GM23338 (cell line): ENCODE data around the gene ZNF280D. TPM values are rescaled to one million over a fixed set of nuclear protein-coding genes. Genes with fewer than 3 reads are reported as not detected.
"Not testable (repeated sequence)": the region's sequence is repeated elsewhere in the genome, so short reads cannot be mapped to it uniquely, and the experiment has no call there.

Source experiments
- ATAC-seq: fragments of 200-7000 bp; cut with Tn5 transposase; 3 replicates; pipeline ENCODE4 v1.9.1; 2020
- DNase-seq: peaks from one replicate; pipeline ENCODE4 v3.0.0-alpha.2; 2015; ENCODE audit warnings: low spot score
- H2AFZ ChIP-seq: fragments of 200-600 bp; sonication (generic); 2 replicates; pipeline ENCODE4 v1.8.0; 2016; ENCODE audit warnings: antibody characterized with exemption, mild to moderate bottlenecking, moderate library complexity
- H3F3A ChIP-seq: fragments of 200-600 bp; sonication (generic); replicated peaks from 2 replicates; pipeline ENCODE4 v1.8.0; 2017; ENCODE audit warnings: antibody characterized with exemption, mixed run types, low read depth
- H3K27ac ChIP-seq: fragments of 200-600 bp; sonication (generic); 2 replicates; pipeline ENCODE4 v1.6.1; 2016; ENCODE audit warnings: low read depth
- H3K27me3 ChIP-seq: fragments of 200-600 bp; sonication (generic); 2 replicates; pipeline ENCODE4 v1.8.0; 2016; ENCODE audit warnings: mild to moderate bottlenecking, mixed run types, moderate library complexity; ENCODE audit not compliant: insufficient read depth
- H3K36me3 ChIP-seq: fragments of 200-600 bp; sonication (generic); 2 replicates; pipeline ENCODE4 v1.8.0; 2016; ENCODE audit warnings: mild to moderate bottlenecking; ENCODE audit not compliant: insufficient read depth
- H3K4me1 ChIP-seq: fragments of 200-600 bp; sonication (generic); 2 replicates; pipeline ENCODE4 v1.8.0; 2016; ENCODE audit warnings: mild to moderate bottlenecking, moderate library complexity; ENCODE audit not compliant: insufficient read depth
- H3K4me2 ChIP-seq: fragments of 200-600 bp; sonication (generic); 2 replicates; pipeline ENCODE4 v1.7.1; 2017; ENCODE audit warnings: mixed run types
- H3K4me3 ChIP-seq: fragments of 200-600 bp; sonication (generic); 2 replicates; pipeline ENCODE4 v1.6.1; 2016; ENCODE audit warnings: mixed run types
- H3K79me2 ChIP-seq: fragments of 200-600 bp; sonication (generic); replicated peaks from 2 replicates; pipeline ENCODE4 v1.8.0; 2017; ENCODE audit warnings: mild to moderate bottlenecking; ENCODE audit not compliant: insufficient read depth
- H3K9me2 ChIP-seq: fragments of 200-600 bp; sonication (generic); 2 replicates; pipeline ENCODE4 v1.8.0; 2017; ENCODE audit not compliant: insufficient read depth
- H4K20me1 ChIP-seq: fragments of 200-600 bp; sonication (generic); replicated peaks from 2 replicates; pipeline ENCODE4 v1.8.0; 2017; ENCODE audit warnings: mild to moderate bottlenecking; ENCODE audit not compliant: insufficient read depth
- H3K27ac Mint-ChIP-seq: 2 replicates; pipeline ENCODE4 v1.8.0; 2020; ENCODE audit warnings: inconsistent platforms, mild to moderate bottlenecking, moderate library complexity, mixed read lengths
- H3K27me3 Mint-ChIP-seq: 3 replicates; pipeline ENCODE4 v1.8.0; 2022; ENCODE audit warnings: low read depth, mild to moderate bottlenecking, moderate library complexity, mixed read lengths, inconsistent platforms; ENCODE audit not compliant: insufficient read depth, poor library complexity
- H3K36me3 Mint-ChIP-seq: 3 replicates; pipeline ENCODE4 v1.8.0; 2021; ENCODE audit warnings: low read depth, mild to moderate bottlenecking, inconsistent platforms, moderate library complexity, mixed read lengths
- H3K4me1 Mint-ChIP-seq: 3 replicates; pipeline ENCODE4 v1.8.0; 2020; ENCODE audit warnings: mild to moderate bottlenecking, inconsistent platforms, mixed read lengths
- H3K4me3 Mint-ChIP-seq: 3 replicates; pipeline ENCODE4 v1.8.0; 2021; ENCODE audit warnings: moderate library complexity, mild to moderate bottlenecking, inconsistent platforms, mixed read lengths
- H3K9me3 Mint-ChIP-seq: 3 replicates; pipeline ENCODE4 v1.8.0; 2020; ENCODE audit warnings: moderate library complexity, mild to moderate bottlenecking, inconsistent platforms, mixed read lengths
- CREB1 ChIP-seq: fragments of 250-450 bp; sonication (Bioruptor Pico); IDR thresholded peaks from 2 replicates; pipeline ENCODE4 v1.5.0; 2020; ENCODE audit warnings: low read depth, mild to moderate bottlenecking, moderate library complexity
- EZH2 ChIP-seq: fragments of 200-600 bp; sonication (generic); IDR thresholded peaks from one replicate; pipeline ENCODE4 v1.8.0; 2017; ENCODE audit warnings: antibody characterized with exemption, mild to moderate bottlenecking, low read depth; ENCODE audit not compliant: unreplicated experiment
- EZH2phosphoT487 ChIP-seq: fragments of 200-600 bp; sonication (generic); IDR thresholded peaks from one replicate; pipeline ENCODE4 v1.8.1; 2018; ENCODE audit warnings: antibody characterized with exemption; ENCODE audit not compliant: unreplicated experiment
- STAT1 ChIP-seq: IDR thresholded peaks from one replicate; pipeline ENCODE4 v1.6.1; 2016; ENCODE audit warnings: antibody characterized with exemption; ENCODE audit not compliant: unreplicated experiment
- ZNF331 ChIP-seq: fragments of 250-450 bp; sonication (Bioruptor Pico); IDR thresholded peaks from 2 replicates; pipeline ENCODE4 v1.5.0; 2020; ENCODE audit warnings: low read depth, mild to moderate bottlenecking, moderate library complexity
- polyA plus RNA-seq: library from polyadenylated mRNA; unstranded; fragments of >200 nt; fragmentation: Nextera tagmentation; extraction: Ambion mirVana; gene quantifications from 2 replicates; pipeline ENCODE4 v1.2.1, GENCODE V29; 2016
- total RNA-seq: library from RNA; depleted of rRNA; stranded (reverse); fragments of >200 nt; shearing (Covaris generic); gene quantifications from 2 replicates; pipeline ENCODE4 v1.2.3, GENCODE V29; 2014

Gene ZNF280D
- total and polyA plus RNA-seq, 2 experiments from 2014 or later: 23.3 to 32.5 TPM

- Histone ChIP-seq H3K79me2 (no peaks in the 10 kb centered on the region), H3K36me3 (no peaks in the 10 kb centered on the region), H3K4me2 (no peak overlapping the region), H3K4me3 (no peak overlapping the region), H3K27ac (no peak overlapping the region), H3K9me2 (peaks cover 26% of the 10 kb centered on the region; the same call in 1 of the 2 replicates), H3F3A (no peaks in the 10 kb centered on the region), H3K4me1 (no peaks in the 10 kb centered on the region; the same call in 1 of the 2 replicates), H2AFZ (no peak overlapping the region), H3K27me3 (no peaks in the 10 kb centered on the region), H4K20me1 (no peaks in the 10 kb centered on the region)
- ATAC-seq (no peak), DNase-seq (no peak)
- H3K27me3 Mint-ChIP-seq: no peaks in the 10 kb centered on the region
- TF ChIP-seq EZH2 (no peak), ZNF331 (CRISPR knock-in tag) (no peak), CREB1 (CRISPR knock-in tag) (no peak), STAT1 (no peak), EZH2phosphoT487 (no peak)
- H3K27ac Mint-ChIP-seq: no peak overlapping the region
- peaks cover 3% of the 10 kb centered on the region; the same call in 2 of the 3 replicates for H3K36me3 Mint-ChIP-seq
- peaks cover 7% of the 10 kb centered on the region; the same call in 2 of the 3 replicates for H3K9me3 Mint-ChIP-seq
- H3K4me1 Mint-ChIP-seq: peaks cover 8% of the 10 kb centered on the region; the same call in 2 of the 3 replicates
- H3K4me3 Mint-ChIP-seq: no peak overlapping the region
Measured at GRCh38 chr15:56781666-56782065, 48.4 kb upstream of the ZNF280D start.

DNA sequence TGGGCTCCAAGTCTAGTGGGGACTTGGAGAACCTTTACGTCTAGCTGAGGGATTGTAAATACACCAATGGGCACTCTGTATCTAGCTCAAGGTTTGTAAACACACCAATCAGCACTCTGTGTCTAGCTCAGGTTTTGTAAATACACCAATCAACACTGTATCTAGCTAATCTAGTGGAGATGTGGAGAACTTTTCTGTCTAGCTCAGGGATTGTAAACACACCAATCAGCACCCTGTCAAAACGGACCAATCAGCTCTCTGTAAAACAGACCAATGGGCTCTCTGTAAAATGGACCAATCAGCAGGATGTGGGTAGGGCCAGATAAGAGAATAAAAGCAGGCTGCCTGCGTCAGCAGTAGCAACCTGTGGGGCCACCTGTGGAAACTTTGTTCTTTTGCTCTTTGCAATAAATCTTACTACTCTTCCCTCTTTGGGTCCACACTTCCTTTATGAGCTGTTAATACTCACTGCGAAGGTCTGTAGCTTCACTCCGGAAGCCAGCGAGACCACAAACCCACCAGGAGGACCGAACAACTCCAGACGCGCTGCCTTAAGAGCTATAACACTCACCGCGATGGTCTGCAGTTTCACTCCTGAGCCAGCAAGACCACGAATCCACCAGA is 46.9 kb upstream of the ZNF280D start:
- ATAC-seq, H2AFZ ChIP-seq, H4K20me1 ChIP-seq, H3K4me1 ChIP-seq, H3K4me1 Mint-ChIP-seq, H3K4me2 ChIP-seq, H3K27me3 ChIP-seq, H3K4me3 ChIP-seq, H3K36me3 Mint-ChIP-seq, H3K9me3 Mint-ChIP-seq, H3K36me3 ChIP-seq, H3K27me3 Mint-ChIP-seq, DNase-seq, H3K79me2 ChIP-seq, H3K27ac Mint-ChIP-seq, H3K27ac ChIP-seq, H3F3A ChIP-seq, H3K4me3 Mint-ChIP-seq: not testable (repeated sequence)
- H3K9me2 ChIP-seq: peaks cover 26% of the 10 kb centered on the region; the same call in 1 of the 2 replicates

- H4K20me1 ChIP-seq, H3K36me3 ChIP-seq, H2AFZ ChIP-seq, H3K4me2 ChIP-seq, H3F3A ChIP-seq, H3K27me3 Mint-ChIP-seq, H3K9me3 Mint-ChIP-seq, DNase-seq, ATAC-seq, H3K27me3 ChIP-seq, H3K4me3 Mint-ChIP-seq, H3K79me2 ChIP-seq, H3K36me3 Mint-ChIP-seq, H3K27ac Mint-ChIP-seq, H3K27ac ChIP-seq, H3K4me1 Mint-ChIP-seq, H3K4me3 ChIP-seq, H3K4me1 ChIP-seq: not testable (repeated sequence)
- peaks cover 25% of the 10 kb centered on the region; the same call in 1 of the 2 replicates for H3K9me2 ChIP-seq
Measured at GRCh38 chr15:56779449-56779848, 46.1 kb upstream of the ZNF280D start.
